ENCODE data around the gene NABP2. TPM values are rescaled to one million over a fixed set of nuclear protein-coding genes. Genes with fewer than 3 reads are reported as not detected.

The NABP2 gene
- total RNA-seq, 1 experiment from 2014 or later = 68.5 TPM

- Histone ChIP-seq H3F3A (ENCODE audit: insufficient read depth, low read depth) (peaks cover 20% of the 10 kb centered on the region; the same call in 1 of the 2 replicates), H3K79me2 (ENCODE audit: low read depth) (peaks cover 26% of the 10 kb centered on the region), H3K9me2 (ENCODE audit: insufficient read depth) (no peaks in the 10 kb centered on the region; the same call in 1 of the 2 replicates), H3K27ac (no peak overlapping the region), H3K4me3 (peak overlapping the region; percentile 96), H3K4me1 (replicated peaks; ENCODE audit: insufficient read depth) (peaks cover 31% of the 10 kb centered on the region), H2AFZ (peak overlapping the region; percentile 87), H3K27me3 (ENCODE audit: insufficient read depth, low read depth) (no peaks in the 10 kb centered on the region), H3K36me3 (ENCODE audit: low read depth) (peaks cover 31% of the 10 kb centered on the region), H4K20me1 (ENCODE audit: insufficient read depth) (peaks cover 19% of the 10 kb centered on the region), H3K4me2 (peak overlapping the region; percentile 96), H3K9me3 (ENCODE audit: insufficient read depth, low read depth) (no peaks in the 10 kb centered on the region)
- TSS peak; percentile 27 for BruUV-seq (replicated peaks)
- TF ChIP-seq EZH2 (IDR thresholded peaks at IDR 0.05; ENCODE audit: low read depth) (no peak), CTCF (conservative IDR thresholded peaks at IDR 0.05) (no peak)
- ChIA-PET POLR2A (ENCODE audit: unreplicated experiment) (no interaction called here), CTCF (interaction anchor here (0.6 to 1.0 kb wide), 3 partner anchors 66 to 199 kb away, joined by 3 to 6 read pairs (median 3); partner anchors contain the start of gene STAT2)
- DNase-seq = peak in 1 of 2 experiments; percentile 40
- intact Hi-C loops (cut with micrococcal nuclease; ENCODE audit: unreplicated experiment) = loop anchor here (1.0 kb wide), 1 partner anchor 9 kb away; the partner anchor contains the start of gene COQ10A
Observed at GRCh38 chr12:56257491-56258067, 33.4 kb downstream of the NABP2 start.

- peaks cover 20% of the 10 kb centered on the region; the same call in 1 of the 2 replicates for H3F3A ChIP-seq (ENCODE audit: insufficient read depth, low read depth)
- H3K27me3 ChIP-seq (ENCODE audit: insufficient read depth, low read depth) = no peaks in the 10 kb centered on the region
- BruUV-seq (replicated peaks) = no TSS peak
- H3K4me1 ChIP-seq (replicated peaks; ENCODE audit: insufficient read depth) = peaks cover 31% of the 10 kb centered on the region
- H3K9me3 ChIP-seq (ENCODE audit: insufficient read depth, low read depth) = no peaks in the 10 kb centered on the region
- POLR2A ChIA-PET (ENCODE audit: unreplicated experiment) = no interaction called here
- H3K79me2 ChIP-seq (ENCODE audit: low read depth) = peaks cover 26% of the 10 kb centered on the region
- peak; percentile 40 to 77 for DNase-seq
- TF ChIP-seq EZH2 (IDR thresholded peaks at IDR 0.05; ENCODE audit: low read depth) = no peak
- TF ChIP-seq CTCF (conservative IDR thresholded peaks at IDR 0.05) = peak; percentile 61
- H2AFZ ChIP-seq = peak within 1 kb of the TSS; percentile 87
- H3K36me3 ChIP-seq (ENCODE audit: low read depth) = peaks cover 27% of the 10 kb centered on the region
- intact Hi-C loops (cut with micrococcal nuclease; ENCODE audit: unreplicated experiment) = loop anchor here (1.0 kb wide), 1 partner anchor 8 kb away; the partner anchor contains the start of gene COQ10A
- peak within 1 kb of the TSS; percentile 96 for H3K4me2 ChIP-seq
- peaks cover 19% of the 10 kb centered on the region for H4K20me1 ChIP-seq (ENCODE audit: insufficient read depth)
- no peak within 1 kb of the TSS for H3K27ac ChIP-seq
- H3K9me2 ChIP-seq (ENCODE audit: insufficient read depth) = no peaks in the 10 kb centered on the region; the same call in 1 of the 2 replicates
- peak within 1 kb of the TSS; percentile 96 for H3K4me3 ChIP-seq
- CTCF ChIA-PET = interaction anchor here (0.6 to 1.0 kb wide), 4 partner anchors 67 to 198 kb away, joined by 3 to 6 read pairs (median 4); partner anchors contain the start of gene STAT2
Observed at GRCh38 chr12:56258068-56258819, 34.1 kb downstream of the NABP2 start, which contains the start of gene ANKRD52. TSS of gene ANKRD52 (minus strand) at chr12:56258384. CDS start at chr12:56258269, 115 bp downstream.

- POLR2A ChIA-PET (ENCODE audit: unreplicated experiment) = no interaction called here
- DNase-seq = no peak
Observed at GRCh38 chr12:56258820-56259183, 34.7 kb downstream of the NABP2 start.

More at GRCh38 chr12:56258820-56259183, 34.7 kb downstream of the NABP2 start:
- Histone ChIP-seq H4K20me1 (ENCODE audit: insufficient read depth) (peaks cover 19% of the 10 kb centered on the region), H3K9me2 (ENCODE audit: insufficient read depth) (no peaks in the 10 kb centered on the region; the same call in 1 of the 2 replicates), H3K27me3 (ENCODE audit: insufficient read depth, low read depth) (no peaks in the 10 kb centered on the region), H2AFZ (peak overlapping the region; percentile 87), H3K9me3 (ENCODE audit: insufficient read depth, low read depth) (no peaks in the 10 kb centered on the region), H3K79me2 (ENCODE audit: low read depth) (peaks cover 26% of the 10 kb centered on the region), H3K27ac (no peak overlapping the region), H3K4me3 (peak overlapping the region; percentile 96; the same call in 1 of the 2 replicates), H3K4me1 (replicated peaks; ENCODE audit: insufficient read depth) (peaks cover 31% of the 10 kb centered on the region), H3K36me3 (ENCODE audit: low read depth) (peaks cover 21% of the 10 kb centered on the region), H3F3A (ENCODE audit: insufficient read depth, low read depth) (peaks cover 20% of the 10 kb centered on the region; the same call in 1 of the 2 replicates), H3K4me2 (peak overlapping the region; percentile 96)
- BruUV-seq (replicated peaks) = TSS peak; percentile 56
- CTCF ChIA-PET = interaction anchor here (0.7 kb wide), 1 partner anchor 147 kb away, joined by 5 read pairs; no protein-coding TSS in a partner anchor
- TF ChIP-seq EZH2 (IDR thresholded peaks at IDR 0.05; ENCODE audit: low read depth) (no peak), CTCF (conservative IDR thresholded peaks at IDR 0.05) (no peak; the same call in 1 of the 2 replicates)
- intact Hi-C loops (cut with micrococcal nuclease; ENCODE audit: unreplicated experiment) = loop anchor here (1.0 kb wide), 1 partner anchor 7 kb away; the partner anchor contains the start of gene COQ10A
